ENCODE measurements around the gene KSR2. TPM values are rescaled to one million over a fixed set of nuclear protein-coding genes. Genes with fewer than 3 reads are reported as not detected.

The KSR2 gene
- total RNA-seq, 1 donor from 2014 or later: 0.47 TPM

DNA sequence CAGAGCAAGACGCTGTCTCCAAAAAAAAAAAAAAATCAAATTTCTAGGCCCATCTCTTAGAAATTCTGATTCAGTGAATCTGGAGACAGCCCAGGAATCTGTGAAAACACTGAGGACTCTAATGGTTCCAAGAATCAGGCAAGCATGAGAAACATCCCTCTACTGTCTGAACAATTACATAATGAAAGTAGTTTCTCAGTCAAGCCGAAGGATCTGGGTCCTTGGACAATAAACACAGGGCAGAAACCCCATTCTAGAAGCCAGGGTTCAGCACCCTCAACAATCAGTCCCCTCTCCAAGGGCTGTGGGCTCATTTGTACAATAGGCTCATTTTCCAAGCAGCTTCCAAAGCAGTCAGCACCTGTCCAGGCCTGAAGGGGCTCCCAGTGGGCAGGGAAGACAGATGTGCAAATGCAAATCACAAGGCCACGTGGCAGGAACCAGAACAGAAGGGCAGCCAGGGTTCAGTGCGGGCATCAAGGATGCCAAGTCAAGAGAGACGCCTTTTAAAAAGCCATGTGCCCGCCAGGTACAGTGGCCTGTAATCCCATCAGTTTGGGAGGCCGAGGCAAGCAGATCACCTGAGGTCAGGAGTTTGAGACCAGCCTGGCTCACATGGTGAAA is 96.1 kb downstream of the KSR2 start:
- no peak for DNase-seq
- peaks cover 3% of the 10 kb centered on the region for H3K27me3 Mint-ChIP-seq (ENCODE audit: unreplicated experiment)
- no peaks in the 10 kb centered on the region for H3K36me3 Mint-ChIP-seq (ENCODE audit: unreplicated experiment)

DNA sequence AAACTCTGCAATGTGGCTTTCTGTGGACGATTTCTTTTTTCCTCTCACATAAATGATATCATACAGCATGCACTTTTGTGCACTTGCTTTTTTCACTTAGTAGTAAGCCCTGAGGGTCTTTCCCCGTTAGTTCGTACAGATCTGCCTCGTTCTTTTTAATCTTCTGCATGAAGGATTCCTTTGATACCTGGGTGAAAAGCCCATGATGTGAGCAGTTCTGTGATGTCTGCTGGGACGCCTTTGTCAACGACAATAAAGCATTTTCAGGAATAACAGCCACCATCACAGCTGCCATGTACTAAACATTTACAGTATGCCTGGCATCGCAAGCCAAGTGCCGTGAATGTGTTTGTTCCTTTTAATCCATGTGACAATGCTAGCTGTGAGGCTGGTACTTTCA is 99.2 kb downstream of the KSR2 start:
- TF ChIP-seq, protein P1, sequence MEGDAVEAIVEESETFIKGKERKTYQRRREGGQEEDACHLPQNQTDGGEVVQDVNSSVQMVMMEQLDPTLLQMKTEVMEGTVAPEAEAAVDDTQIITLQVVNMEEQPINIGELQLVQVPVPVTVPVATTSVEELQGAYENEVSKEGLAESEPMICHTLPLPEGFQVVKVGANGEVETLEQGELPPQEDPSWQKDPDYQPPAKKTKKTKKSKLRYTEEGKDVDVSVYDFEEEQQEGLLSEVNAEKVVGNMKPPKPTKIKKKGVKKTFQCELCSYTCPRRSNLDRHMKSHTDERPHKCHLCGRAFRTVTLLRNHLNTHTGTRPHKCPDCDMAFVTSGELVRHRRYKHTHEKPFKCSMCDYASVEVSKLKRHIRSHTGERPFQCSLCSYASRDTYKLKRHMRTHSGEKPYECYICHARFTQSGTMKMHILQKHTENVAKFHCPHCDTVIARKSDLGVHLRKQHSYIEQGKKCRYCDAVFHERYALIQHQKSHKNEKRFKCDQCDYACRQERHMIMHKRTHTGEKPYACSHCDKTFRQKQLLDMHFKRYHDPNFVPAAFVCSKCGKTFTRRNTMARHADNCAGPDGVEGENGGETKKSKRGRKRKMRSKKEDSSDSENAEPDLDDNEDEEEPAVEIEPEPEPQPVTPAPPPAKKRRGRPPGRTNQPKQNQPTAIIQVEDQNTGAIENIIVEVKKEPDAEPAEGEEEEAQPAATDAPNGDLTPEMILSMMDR (IDR thresholded peaks at IDR 0.05; ENCODE audit: partially characterized antibody, unreplicated experiment): no peak
- DNase-seq: no peak

More for the DNA sequence above, 96.1 kb downstream of the KSR2 start:
- H3K27ac Mint-ChIP-seq (ENCODE audit: unreplicated experiment): no peak overlapping the region
- TF ChIP-seq, protein P1 (IDR thresholded peaks at IDR 0.05; ENCODE audit: partially characterized antibody, unreplicated experiment): no peak
- no peak overlapping the region for H3K4me3 Mint-ChIP-seq (ENCODE audit: unreplicated experiment)
- H3K9me3 Mint-ChIP-seq (ENCODE audit: unreplicated experiment): peaks cover 2% of the 10 kb centered on the region
- H3K4me1 Mint-ChIP-seq (ENCODE audit: low read depth, unreplicated experiment): peaks cover 4% of the 10 kb centered on the region

DNA sequence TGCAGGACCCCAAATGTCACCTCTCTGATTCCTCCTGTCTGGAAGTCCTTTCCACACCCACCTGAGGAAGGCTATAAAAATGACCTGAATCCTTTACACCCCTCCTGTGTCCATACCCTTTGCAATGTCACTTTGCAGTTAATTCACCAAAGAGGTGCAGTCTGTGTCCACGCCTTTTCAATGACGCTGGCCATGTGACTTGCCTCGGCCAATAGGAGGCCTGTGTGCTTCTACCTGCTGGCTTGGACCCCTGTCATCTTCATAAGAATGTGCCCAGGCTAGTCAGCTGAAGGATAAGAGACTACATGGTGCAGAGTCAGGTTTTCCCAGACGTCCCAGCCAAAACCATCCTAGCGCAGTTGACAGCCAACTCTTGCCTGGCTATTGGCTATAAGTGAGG is 101.4 kb downstream of the KSR2 start:
- TF ChIP-seq, protein P1 (IDR thresholded peaks at IDR 0.05; ENCODE audit: partially characterized antibody, unreplicated experiment): no peak
- Mint-ChIP-seq H3K4me3 (ENCODE audit: unreplicated experiment) (no peak overlapping the region), H3K4me1 (ENCODE audit: low read depth, unreplicated experiment) (no peaks in the 10 kb centered on the region), H3K36me3 (ENCODE audit: unreplicated experiment) (no peaks in the 10 kb centered on the region), H3K9me3 (ENCODE audit: unreplicated experiment) (peaks cover 2% of the 10 kb centered on the region), H3K27ac (ENCODE audit: unreplicated experiment) (no peak overlapping the region), H3K27me3 (ENCODE audit: unreplicated experiment) (no peaks in the 10 kb centered on the region)
- no peak for DNase-seq

More for the DNA sequence above, 99.2 kb downstream of the KSR2 start:
- Mint-ChIP-seq H3K36me3 (ENCODE audit: unreplicated experiment) (no peaks in the 10 kb centered on the region), H3K27ac (ENCODE audit: unreplicated experiment) (no peak overlapping the region), H3K9me3 (ENCODE audit: unreplicated experiment) (peaks cover 2% of the 10 kb centered on the region), H3K4me3 (ENCODE audit: unreplicated experiment) (no peak overlapping the region), H3K4me1 (ENCODE audit: low read depth, unreplicated experiment) (no peaks in the 10 kb centered on the region), H3K27me3 (ENCODE audit: unreplicated experiment) (no peaks in the 10 kb centered on the region)

DNA sequence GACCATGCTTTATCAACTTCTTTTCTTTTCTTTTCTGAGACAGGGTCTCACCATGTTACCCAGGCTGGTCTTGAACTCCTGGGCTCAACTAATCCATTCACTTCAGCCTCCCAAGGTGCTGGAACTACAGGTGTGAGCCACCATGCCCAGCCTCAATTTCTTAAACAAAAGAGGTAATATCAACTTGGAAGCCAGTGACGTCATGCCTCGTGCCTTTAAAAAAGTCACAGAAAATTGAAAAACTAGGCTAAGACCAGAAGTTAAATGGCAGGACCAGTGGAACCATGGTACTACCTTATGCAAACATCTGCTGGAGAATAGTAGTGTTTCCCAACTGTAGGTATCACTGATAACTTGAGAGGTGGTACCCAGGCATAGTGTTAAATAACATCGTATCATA is 103.3 kb downstream of the KSR2 start:
- Mint-ChIP-seq H3K4me3 (ENCODE audit: unreplicated experiment) (no peak overlapping the region), H3K27ac (ENCODE audit: unreplicated experiment) (no peak overlapping the region), H3K27me3 (ENCODE audit: unreplicated experiment) (no peaks in the 10 kb centered on the region), H3K4me1 (ENCODE audit: low read depth, unreplicated experiment) (no peaks in the 10 kb centered on the region), H3K9me3 (ENCODE audit: unreplicated experiment) (no peaks in the 10 kb centered on the region), H3K36me3 (ENCODE audit: unreplicated experiment) (no peaks in the 10 kb centered on the region)
- TF ChIP-seq, protein P1 (IDR thresholded peaks at IDR 0.05; ENCODE audit: partially characterized antibody, unreplicated experiment): no peak
- DNase-seq: no peak

DNA sequence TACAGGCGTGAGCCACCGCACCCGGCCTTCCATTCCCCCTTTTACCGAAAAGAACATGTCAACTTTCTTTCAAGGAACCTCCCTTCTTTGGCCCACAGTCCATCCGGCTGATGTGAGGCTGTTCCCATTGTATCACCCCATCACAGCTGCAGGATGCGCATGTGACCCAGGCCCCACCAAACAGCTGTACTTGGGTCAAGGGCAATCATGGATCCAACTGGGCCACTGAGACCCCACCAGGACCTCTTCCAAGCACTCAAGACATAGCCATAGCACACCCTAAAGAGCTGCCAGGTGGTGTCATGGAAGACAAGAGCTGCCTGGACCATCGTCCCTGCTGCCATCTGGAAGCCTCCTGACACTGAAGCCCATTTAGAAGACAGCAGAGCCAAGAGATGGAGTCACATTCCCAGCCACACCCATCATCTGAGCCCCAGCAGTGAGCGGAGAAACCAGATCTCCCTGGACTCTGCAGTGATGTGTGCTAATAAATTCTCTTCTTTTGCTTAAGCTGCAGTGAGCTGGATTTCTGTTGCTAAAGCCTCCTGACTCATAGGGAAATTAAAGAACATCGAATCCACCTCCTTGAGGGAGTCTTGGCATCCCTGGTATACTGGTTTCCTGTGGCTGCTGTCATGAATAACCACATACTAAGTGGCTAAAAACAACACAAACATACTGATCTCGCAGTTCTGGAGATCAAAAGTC is 105.6 kb downstream of the KSR2 start:
- no peaks in the 10 kb centered on the region for H3K4me1 Mint-ChIP-seq (ENCODE audit: low read depth, unreplicated experiment)
- H3K27ac Mint-ChIP-seq (ENCODE audit: unreplicated experiment): no peak overlapping the region
- no peaks in the 10 kb centered on the region for H3K36me3 Mint-ChIP-seq (ENCODE audit: unreplicated experiment)
- DNase-seq: no peak
- no peaks in the 10 kb centered on the region for H3K9me3 Mint-ChIP-seq (ENCODE audit: unreplicated experiment)
- TF ChIP-seq, protein P1 (IDR thresholded peaks at IDR 0.05; ENCODE audit: partially characterized antibody, unreplicated experiment): no peak
- no peaks in the 10 kb centered on the region for H3K27me3 Mint-ChIP-seq (ENCODE audit: unreplicated experiment)
- no peak overlapping the region for H3K4me3 Mint-ChIP-seq (ENCODE audit: unreplicated experiment)
